Fibroblast of lung (primary cell): ENCODE results near the gene ANKRD50.

Source experiments
- EZH2 ChIP-seq: IDR thresholded peaks from 2 replicates; pipeline ENCODE4 v1.5.1; 2012; ENCODE audit warnings: low read length, control low read depth, mild to moderate bottlenecking; ENCODE audit errors: missing control alignments
- TF ChIP-seq, protein P1 (sequence below), 2 donors: IDR thresholded peaks in 1 of 2; conservative IDR thresholded peaks in 1 of 2; 1 replicate in 1 of 2; 2 replicates in 1 of 2; pipeline ENCODE4 v1.5.1; 2011 to 2012; ENCODE audit warnings: low read length in 2 of 2, control low read depth in 1 of 2, inconsistent platforms in 1 of 2, low read depth in 1 of 2, mild to moderate bottlenecking in 1 of 2

DNA sequence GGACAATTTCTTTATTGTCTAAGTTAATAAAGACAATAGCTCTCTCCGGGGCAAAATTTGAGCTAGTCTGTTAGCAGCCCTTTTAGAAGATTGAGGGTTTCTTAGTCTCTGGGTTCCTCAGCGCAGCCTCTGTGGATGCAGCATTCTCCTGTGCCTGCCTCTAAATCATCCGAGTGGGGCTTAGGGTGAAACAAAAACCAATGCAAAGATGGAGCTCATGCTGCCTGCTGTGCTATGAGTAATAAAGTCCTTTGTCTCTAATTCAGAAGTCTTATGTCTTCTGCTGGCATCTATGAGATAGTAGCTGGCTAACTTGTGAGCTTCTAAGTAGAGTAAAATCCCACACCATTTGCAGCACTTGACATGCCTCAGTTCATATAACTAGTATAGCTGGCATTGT lies 67.9 kb downstream of the ANKRD50 start:
- TF ChIP-seq, protein P1, sequence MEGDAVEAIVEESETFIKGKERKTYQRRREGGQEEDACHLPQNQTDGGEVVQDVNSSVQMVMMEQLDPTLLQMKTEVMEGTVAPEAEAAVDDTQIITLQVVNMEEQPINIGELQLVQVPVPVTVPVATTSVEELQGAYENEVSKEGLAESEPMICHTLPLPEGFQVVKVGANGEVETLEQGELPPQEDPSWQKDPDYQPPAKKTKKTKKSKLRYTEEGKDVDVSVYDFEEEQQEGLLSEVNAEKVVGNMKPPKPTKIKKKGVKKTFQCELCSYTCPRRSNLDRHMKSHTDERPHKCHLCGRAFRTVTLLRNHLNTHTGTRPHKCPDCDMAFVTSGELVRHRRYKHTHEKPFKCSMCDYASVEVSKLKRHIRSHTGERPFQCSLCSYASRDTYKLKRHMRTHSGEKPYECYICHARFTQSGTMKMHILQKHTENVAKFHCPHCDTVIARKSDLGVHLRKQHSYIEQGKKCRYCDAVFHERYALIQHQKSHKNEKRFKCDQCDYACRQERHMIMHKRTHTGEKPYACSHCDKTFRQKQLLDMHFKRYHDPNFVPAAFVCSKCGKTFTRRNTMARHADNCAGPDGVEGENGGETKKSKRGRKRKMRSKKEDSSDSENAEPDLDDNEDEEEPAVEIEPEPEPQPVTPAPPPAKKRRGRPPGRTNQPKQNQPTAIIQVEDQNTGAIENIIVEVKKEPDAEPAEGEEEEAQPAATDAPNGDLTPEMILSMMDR (conservative IDR thresholded peaks at IDR 0.05 in 1 of 2, IDR thresholded peaks at IDR 0.05 in 1 of 2; ENCODE audit: low read depth in 1 of 2, low read length in 2 of 2), result no peak
- no peak for TF ChIP-seq EZH2
